OCI-LY7 (cell line): ENCODE data around the gene XRN2. TPM values are rescaled to one million over a fixed set of nuclear protein-coding genes. Genes with fewer than 3 reads are reported as not detected.

Source experiments
- BruUV-seq: library from RNA; stranded (reverse); fragments of 400-500 nt; replicated peaks from 2 replicates; lab custom pipeline; 2021; lab: Mats Ljungman, UMichigan
- CTCF ChIA-PET: fragments of 300-600 bp; sonication (Branson Sonifier 250); formaldehyde crosslinking; loops from one replicate; lab custom pipeline; 2022; ENCODE audit warnings: antibody characterized with exemption; ENCODE audit not compliant: unreplicated experiment; lab: Charles Lee
- POLR2A ChIA-PET: fragments of 300-600 bp; sonication (Branson Sonifier 250); formaldehyde crosslinking; loops from one replicate; lab custom pipeline; 2022; ENCODE audit warnings: antibody characterized with exemption; lab: Charles Lee
- DNase-seq: peaks from one replicate; pipeline ENCODE4 v3.0.0-alpha.2; 2015; ENCODE audit warnings: low spot score
- H2AFZ ChIP-seq: fragments of 200-600 bp; sonication (generic), shearing (Covaris generic); 2 replicates; pipeline ENCODE4 v1.6.1; 2014; ENCODE audit warnings: mild to moderate bottlenecking, antibody characterized with exemption, low read length, moderate library complexity
- H3K27ac ChIP-seq: fragments of 200-600 bp; sonication (generic); 2 replicates; pipeline ENCODE4 v1.5.1; 2014; ENCODE audit warnings: mixed run types, low read depth, mild to moderate bottlenecking, moderate library complexity, low read length, inconsistent platforms; ENCODE audit not compliant: poor library complexity, severe bottlenecking
- H3K36me3 ChIP-seq: fragments of 200-600 bp; sonication (generic); 2 replicates; pipeline ENCODE4 v1.6.1; 2014; ENCODE audit warnings: mild to moderate bottlenecking, antibody characterized with exemption, low read length, moderate library complexity, mixed read lengths; ENCODE audit not compliant: insufficient read depth
- H3K4me1 ChIP-seq: fragments of 200-600 bp; sonication (generic); 2 replicates; pipeline ENCODE4 v1.5.1; 2014; ENCODE audit warnings: mild to moderate bottlenecking, low read length; ENCODE audit not compliant: insufficient read depth, poor library complexity, severe bottlenecking
- H3K4me2 ChIP-seq: fragments of 200-600 bp; sonication (generic); 2 replicates; pipeline ENCODE4 v1.6.1; 2014; ENCODE audit warnings: mild to moderate bottlenecking, low read length
- H3K4me3 ChIP-seq: fragments of 200-600 bp; sonication (generic); 2 replicates; pipeline ENCODE4 v1.5.1; 2014; ENCODE audit warnings: mild to moderate bottlenecking, low read depth, low read length; ENCODE audit not compliant: poor library complexity, severe bottlenecking
- H3K79me2 ChIP-seq: fragments of 200-600 bp; sonication (generic); 2 replicates; pipeline ENCODE4 v1.6.1; 2016; ENCODE audit warnings: low read depth, mild to moderate bottlenecking, low read length, moderate library complexity, mixed read lengths; ENCODE audit not compliant: insufficient read depth
- H3K9me2 ChIP-seq: fragments of 200-600 bp; sonication (generic); 2 replicates; pipeline ENCODE4 v1.6.1; 2016; ENCODE audit warnings: mild to moderate bottlenecking, low read length, mixed read lengths; ENCODE audit not compliant: insufficient read depth
- H3K9me3 ChIP-seq: fragments of 200-600 bp; sonication (generic); 2 replicates; pipeline ENCODE4 v1.6.1; 2014; ENCODE audit warnings: mild to moderate bottlenecking, mixed run types, low read length, mixed read lengths
- H4K20me1 ChIP-seq: fragments of 200-600 bp; sonication (generic); 2 replicates; pipeline ENCODE4 v1.6.1; 2014; ENCODE audit warnings: mild to moderate bottlenecking, antibody characterized with exemption, low read length, moderate library complexity, mixed read lengths; ENCODE audit not compliant: insufficient read depth
- EZH2phosphoT487 ChIP-seq: fragments of 200-600 bp; sonication (generic); IDR thresholded peaks from 2 replicates; pipeline ENCODE4 v1.6.1; 2018; ENCODE audit warnings: low read depth, borderline replicate concordance, mild to moderate bottlenecking, mixed run types, antibody characterized with exemption, low read length, moderate library complexity, mixed read lengths
- intact Hi-C: fragments of 100-400 bp; cut with micrococcal nuclease; formaldehyde crosslinking; loops from one replicate; pipeline ENCODE4 v1.10.0; 2022; ENCODE audit not compliant: unreplicated experiment
- total RNA-seq, 2 experiments: library from RNA; depleted of rRNA in 1 of 2; stranded (reverse); fragments of >200 nt in 1 of 2; shearing (Covaris generic) in 1 of 2; gene quantifications; 2 replicates each; pipeline ENCODE4 v1.2.3, GENCODE V29; 2014 to 2022
- TF ChIP-seq, protein P1 (sequence below): fragments of 200-600 bp; sonication (generic); conservative IDR thresholded peaks from 2 replicates; pipeline ENCODE4 v1.5.1; 2014; ENCODE audit warnings: mild to moderate bottlenecking, antibody characterized with exemption, low read length, moderate library complexity, mixed read lengths

XRN2 gene
- total RNA-seq, 2 experiments from 2014 or later: 47.9 to 50.3 TPM

DNA sequence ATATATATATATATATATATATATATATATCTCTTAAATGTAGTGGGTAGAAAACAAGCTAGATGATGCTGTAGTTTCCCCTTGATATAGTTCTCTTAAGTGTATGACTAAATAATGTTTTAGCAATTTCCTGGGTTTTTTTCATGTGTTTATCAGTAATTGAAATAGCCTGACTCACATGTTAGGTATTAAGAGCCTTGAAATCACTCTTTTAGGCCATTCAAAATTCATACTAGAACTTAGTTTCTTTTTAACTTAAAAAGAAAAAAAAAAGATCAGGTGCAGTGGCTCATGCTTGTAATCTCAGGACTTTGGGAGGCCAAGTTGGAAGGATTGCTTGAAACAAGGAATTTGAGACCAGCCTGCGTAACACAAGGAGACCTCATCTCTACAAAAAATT is 50.1 kb downstream of the XRN2 start:
- intact Hi-C loops: no loop called here
- Histone ChIP-seq H3K36me3 (peaks cover 76% of the 10 kb centered on the region), H4K20me1 (no peaks in the 10 kb centered on the region), H3K4me3 (no peak overlapping the region), H3K4me2 (no peak overlapping the region), H3K4me1 (no peaks in the 10 kb centered on the region), H3K79me2 (no peaks in the 10 kb centered on the region), H3K9me2 (no peaks in the 10 kb centered on the region), H2AFZ (no peak overlapping the region), H3K9me3 (no peaks in the 10 kb centered on the region), H3K27ac (no peak overlapping the region)
- no TSS peak for BruUV-seq
- CTCF ChIA-PET: no interaction called here
- POLR2A ChIA-PET: interaction anchor here (0.6 to 1.4 kb wide), 3 partner anchors 9 to 423 kb away, joined by 3 to 5 read pairs (median 3); no protein-coding TSS in a partner anchor
- TF ChIP-seq EZH2phosphoT487: no peak
- TF ChIP-seq, protein P1, sequence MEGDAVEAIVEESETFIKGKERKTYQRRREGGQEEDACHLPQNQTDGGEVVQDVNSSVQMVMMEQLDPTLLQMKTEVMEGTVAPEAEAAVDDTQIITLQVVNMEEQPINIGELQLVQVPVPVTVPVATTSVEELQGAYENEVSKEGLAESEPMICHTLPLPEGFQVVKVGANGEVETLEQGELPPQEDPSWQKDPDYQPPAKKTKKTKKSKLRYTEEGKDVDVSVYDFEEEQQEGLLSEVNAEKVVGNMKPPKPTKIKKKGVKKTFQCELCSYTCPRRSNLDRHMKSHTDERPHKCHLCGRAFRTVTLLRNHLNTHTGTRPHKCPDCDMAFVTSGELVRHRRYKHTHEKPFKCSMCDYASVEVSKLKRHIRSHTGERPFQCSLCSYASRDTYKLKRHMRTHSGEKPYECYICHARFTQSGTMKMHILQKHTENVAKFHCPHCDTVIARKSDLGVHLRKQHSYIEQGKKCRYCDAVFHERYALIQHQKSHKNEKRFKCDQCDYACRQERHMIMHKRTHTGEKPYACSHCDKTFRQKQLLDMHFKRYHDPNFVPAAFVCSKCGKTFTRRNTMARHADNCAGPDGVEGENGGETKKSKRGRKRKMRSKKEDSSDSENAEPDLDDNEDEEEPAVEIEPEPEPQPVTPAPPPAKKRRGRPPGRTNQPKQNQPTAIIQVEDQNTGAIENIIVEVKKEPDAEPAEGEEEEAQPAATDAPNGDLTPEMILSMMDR: no peak
- DNase-seq: no peak

DNA sequence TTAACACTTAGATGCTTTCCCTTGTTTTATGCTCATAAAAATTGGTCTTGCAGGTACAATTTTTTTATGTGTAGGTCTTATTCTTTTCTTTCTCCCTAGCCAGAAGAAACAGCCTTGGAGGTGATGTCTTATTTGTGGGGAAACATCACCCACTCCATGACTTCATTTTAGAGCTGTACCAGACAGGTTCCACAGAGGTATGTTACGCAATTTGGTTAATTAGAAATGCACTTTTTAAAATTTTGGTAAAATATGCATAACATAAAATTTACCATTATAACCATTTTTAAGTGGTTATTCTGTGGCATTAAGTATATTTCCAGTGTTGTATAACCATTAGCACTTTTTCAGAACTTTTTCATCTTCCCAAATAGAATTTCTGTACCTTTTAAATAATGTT is 52.9 kb downstream of the XRN2 start:
- H3K9me3 ChIP-seq: no peaks in the 10 kb centered on the region
- H4K20me1 ChIP-seq: no peaks in the 10 kb centered on the region
- no TSS peak for BruUV-seq
- CTCF ChIA-PET: no interaction called here
- no peak overlapping the region for H3K4me2 ChIP-seq
- no peak for DNase-seq
- TF ChIP-seq, protein P1: no peak
- no peak for TF ChIP-seq EZH2phosphoT487
- intact Hi-C loops: no loop called here
- no peaks in the 10 kb centered on the region for H3K4me1 ChIP-seq
- no peaks in the 10 kb centered on the region for H3K79me2 ChIP-seq
- no peak overlapping the region for H3K4me3 ChIP-seq
- no peak overlapping the region for H3K27ac ChIP-seq
- H2AFZ ChIP-seq: no peak overlapping the region
- POLR2A ChIA-PET: no interaction called here
- H3K36me3 ChIP-seq: peaks cover 80% of the 10 kb centered on the region
- H3K9me2 ChIP-seq: no peaks in the 10 kb centered on the region

DNA sequence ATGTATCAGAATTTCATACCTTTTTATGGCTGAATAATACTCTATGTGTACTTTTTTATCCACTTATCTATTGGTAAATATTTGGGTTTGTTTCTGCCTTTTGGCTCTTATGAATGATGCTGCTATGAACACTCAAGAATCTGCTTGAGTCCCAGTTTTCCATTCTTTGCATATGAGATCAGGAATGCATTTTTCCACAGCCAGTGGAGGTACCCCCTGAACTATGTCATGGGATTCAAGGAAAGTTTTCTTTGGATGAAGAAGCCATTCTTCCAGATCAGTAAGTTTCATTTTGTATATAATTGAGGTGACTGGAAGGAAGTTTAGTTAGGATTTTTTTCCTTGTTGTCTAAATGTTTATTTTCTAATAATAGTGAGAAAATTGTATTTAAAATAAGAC is 53.3 kb downstream of the XRN2 start:
- Histone ChIP-seq H3K9me3 (no peaks in the 10 kb centered on the region), H2AFZ (no peak overlapping the region), H3K27ac (no peak overlapping the region), H3K79me2 (no peaks in the 10 kb centered on the region), H3K9me2 (no peaks in the 10 kb centered on the region), H3K4me3 (no peak overlapping the region), H4K20me1 (no peaks in the 10 kb centered on the region), H3K4me2 (no peak overlapping the region), H3K4me1 (no peaks in the 10 kb centered on the region), H3K36me3 (peaks cover 80% of the 10 kb centered on the region)
- intact Hi-C loops: no loop called here
- no TSS peak for BruUV-seq
- ChIA-PET POLR2A (interaction anchor here (0.8 kb wide), 2 partner anchors 39 to 464 kb away, joined by 3 read pairs; no protein-coding TSS in a partner anchor), CTCF (no interaction called here)
- no peak for DNase-seq
- no peak for TF ChIP-seq EZH2phosphoT487
- TF ChIP-seq, protein P1: no peak
